ENCODE results near the gene MRPL44.

MRPL44 gene

GRCh38 chr2:224009605-224010315 lies 52.5 kb downstream of the MRPL44 start:
- DNase-seq (ENCODE audit: low spot score) = no peak

GRCh38 chr2:224011837-224012236 lies 54.6 kb downstream of the MRPL44 start:
- DNase-seq (ENCODE audit: low spot score) = no peak

GRCh38 chr2:224014336-224014735 lies 57.1 kb downstream of the MRPL44 start:
- no peak for DNase-seq (ENCODE audit: low spot score)

GRCh38 chr2:224016963-224017362 lies 59.7 kb downstream of the MRPL44 start:
- no peak for DNase-seq (ENCODE audit: low spot score)

Data from NAMALWA (cell line).